GM23338 (cell line): ENCODE data around the gene C2orf49. TPM values are rescaled to one million over a fixed set of nuclear protein-coding genes. Genes with fewer than 3 reads are reported as not detected.

Experiments used
- ATAC-seq: fragments of 200-7000 bp; cut with Tn5 transposase; 3 replicates; pipeline ENCODE4 v1.9.1; 2020
- DNase-seq: peaks from one replicate; pipeline ENCODE4 v3.0.0-alpha.2; 2015; ENCODE audit warnings: low spot score
- H2AFZ ChIP-seq: fragments of 200-600 bp; sonication (generic); 2 replicates; pipeline ENCODE4 v1.8.0; 2016; ENCODE audit warnings: antibody characterized with exemption, mild to moderate bottlenecking, moderate library complexity
- H3F3A ChIP-seq: fragments of 200-600 bp; sonication (generic); replicated peaks from 2 replicates; pipeline ENCODE4 v1.8.0; 2017; ENCODE audit warnings: antibody characterized with exemption, mixed run types, low read depth
- H3K27ac ChIP-seq: fragments of 200-600 bp; sonication (generic); 2 replicates; pipeline ENCODE4 v1.6.1; 2016; ENCODE audit warnings: low read depth
- H3K27me3 ChIP-seq: fragments of 200-600 bp; sonication (generic); 2 replicates; pipeline ENCODE4 v1.8.0; 2016; ENCODE audit warnings: mild to moderate bottlenecking, mixed run types, moderate library complexity; ENCODE audit not compliant: insufficient read depth
- H3K36me3 ChIP-seq: fragments of 200-600 bp; sonication (generic); 2 replicates; pipeline ENCODE4 v1.8.0; 2016; ENCODE audit warnings: mild to moderate bottlenecking; ENCODE audit not compliant: insufficient read depth
- H3K4me1 ChIP-seq: fragments of 200-600 bp; sonication (generic); 2 replicates; pipeline ENCODE4 v1.8.0; 2016; ENCODE audit warnings: mild to moderate bottlenecking, moderate library complexity; ENCODE audit not compliant: insufficient read depth
- H3K4me2 ChIP-seq: fragments of 200-600 bp; sonication (generic); 2 replicates; pipeline ENCODE4 v1.7.1; 2017; ENCODE audit warnings: mixed run types
- H3K4me3 ChIP-seq: fragments of 200-600 bp; sonication (generic); 2 replicates; pipeline ENCODE4 v1.6.1; 2016; ENCODE audit warnings: mixed run types
- H3K79me2 ChIP-seq: fragments of 200-600 bp; sonication (generic); replicated peaks from 2 replicates; pipeline ENCODE4 v1.8.0; 2017; ENCODE audit warnings: mild to moderate bottlenecking; ENCODE audit not compliant: insufficient read depth
- H3K9me2 ChIP-seq: fragments of 200-600 bp; sonication (generic); 2 replicates; pipeline ENCODE4 v1.8.0; 2017; ENCODE audit not compliant: insufficient read depth
- H4K20me1 ChIP-seq: fragments of 200-600 bp; sonication (generic); replicated peaks from 2 replicates; pipeline ENCODE4 v1.8.0; 2017; ENCODE audit warnings: mild to moderate bottlenecking; ENCODE audit not compliant: insufficient read depth
- H3K27ac Mint-ChIP-seq: 2 replicates; pipeline ENCODE4 v1.8.0; 2020; ENCODE audit warnings: inconsistent platforms, mild to moderate bottlenecking, moderate library complexity, mixed read lengths
- H3K27me3 Mint-ChIP-seq: 3 replicates; pipeline ENCODE4 v1.8.0; 2022; ENCODE audit warnings: low read depth, mild to moderate bottlenecking, moderate library complexity, mixed read lengths, inconsistent platforms; ENCODE audit not compliant: insufficient read depth, poor library complexity
- H3K36me3 Mint-ChIP-seq: 3 replicates; pipeline ENCODE4 v1.8.0; 2021; ENCODE audit warnings: low read depth, mild to moderate bottlenecking, inconsistent platforms, moderate library complexity, mixed read lengths
- H3K4me1 Mint-ChIP-seq: 3 replicates; pipeline ENCODE4 v1.8.0; 2020; ENCODE audit warnings: mild to moderate bottlenecking, inconsistent platforms, mixed read lengths
- H3K4me3 Mint-ChIP-seq: 3 replicates; pipeline ENCODE4 v1.8.0; 2021; ENCODE audit warnings: moderate library complexity, mild to moderate bottlenecking, inconsistent platforms, mixed read lengths
- H3K9me3 Mint-ChIP-seq: 3 replicates; pipeline ENCODE4 v1.8.0; 2020; ENCODE audit warnings: moderate library complexity, mild to moderate bottlenecking, inconsistent platforms, mixed read lengths
- CREB1 ChIP-seq: fragments of 250-450 bp; sonication (Bioruptor Pico); IDR thresholded peaks from 2 replicates; pipeline ENCODE4 v1.5.0; 2020; ENCODE audit warnings: low read depth, mild to moderate bottlenecking, moderate library complexity
- CTCF ChIP-seq, 2 experiments: fragments of 200-600 bp in 1 of 2; sonication (generic) in 1 of 2; conservative IDR thresholded peaks; 2 replicates each; pipeline versions ENCODE4 v1.5.1 to v1.6.1; 2016 to 2017; ENCODE audit warnings: antibody characterized with exemption in 2 of 2, low read depth in 2 of 2, mild to moderate bottlenecking in 2 of 2, moderate library complexity in 1 of 2
- ETS1 ChIP-seq: IDR thresholded peaks from 2 replicates; pipeline ENCODE4 v1.6.1; 2016; ENCODE audit warnings: antibody characterized with exemption
- EZH2 ChIP-seq: fragments of 200-600 bp; sonication (generic); IDR thresholded peaks from one replicate; pipeline ENCODE4 v1.8.0; 2017; ENCODE audit warnings: antibody characterized with exemption, mild to moderate bottlenecking, low read depth; ENCODE audit not compliant: unreplicated experiment
- EZH2phosphoT487 ChIP-seq: fragments of 200-600 bp; sonication (generic); IDR thresholded peaks from one replicate; pipeline ENCODE4 v1.8.1; 2018; ENCODE audit warnings: antibody characterized with exemption; ENCODE audit not compliant: unreplicated experiment
- JUNB ChIP-seq: IDR thresholded peaks from one replicate; pipeline ENCODE4 v1.6.1; 2016; ENCODE audit warnings: antibody characterized with exemption; ENCODE audit not compliant: unreplicated experiment
- NANOG ChIP-seq: IDR thresholded peaks from 2 replicates; pipeline ENCODE4 v1.6.1; 2016; ENCODE audit warnings: antibody characterized with exemption, borderline replicate concordance
- REST ChIP-seq: IDR thresholded peaks from one replicate; pipeline ENCODE4 v1.6.1; 2018; ENCODE audit warnings: antibody characterized with exemption; ENCODE audit not compliant: unreplicated experiment
- STAT1 ChIP-seq: IDR thresholded peaks from one replicate; pipeline ENCODE4 v1.6.1; 2016; ENCODE audit warnings: antibody characterized with exemption; ENCODE audit not compliant: unreplicated experiment
- ZNF114 ChIP-seq: fragments of 250-450 bp; sonication (Bioruptor Pico); IDR thresholded peaks from 2 replicates; pipeline ENCODE4 v1.5.0; 2020; ENCODE audit warnings: mild to moderate bottlenecking, moderate library complexity
- ZNF331 ChIP-seq: fragments of 250-450 bp; sonication (Bioruptor Pico); IDR thresholded peaks from 2 replicates; pipeline ENCODE4 v1.5.0; 2020; ENCODE audit warnings: low read depth, mild to moderate bottlenecking, moderate library complexity
- ZNF462 ChIP-seq: fragments of 250-450 bp; sonication (Bioruptor Pico); IDR thresholded peaks from 2 replicates; pipeline ENCODE4 v1.5.0; 2020; ENCODE audit warnings: mild to moderate bottlenecking, moderate library complexity
- polyA plus RNA-seq: library from polyadenylated mRNA; unstranded; fragments of >200 nt; fragmentation: Nextera tagmentation; extraction: Ambion mirVana; gene quantifications from 2 replicates; pipeline ENCODE4 v1.2.1, GENCODE V29; 2016
- total RNA-seq: library from RNA; depleted of rRNA; stranded (reverse); fragments of >200 nt; shearing (Covaris generic); gene quantifications from 2 replicates; pipeline ENCODE4 v1.2.3, GENCODE V29; 2014

The C2orf49 gene
- total and polyA plus RNA-seq, 2 experiments from 2014 or later: 19.6 to 33.8 TPM

GRCh38 chr2:105294046-105294445, 43.3 kb upstream of the C2orf49 start:
- no peaks in the 10 kb centered on the region for H3K9me2 ChIP-seq
- ATAC-seq: no peak
- no peak overlapping the region for H3K27ac ChIP-seq
- no peaks in the 10 kb centered on the region for H3K27me3 ChIP-seq
- Mint-ChIP-seq H3K27me3 (peaks cover 4% of the 10 kb centered on the region), H3K36me3 (peaks cover 48% of the 10 kb centered on the region), H3K4me1 (peaks cover 2% of the 10 kb centered on the region; the same call in 1 of the 3 replicates), H3K9me3 (no peaks in the 10 kb centered on the region), H3K27ac (no peak overlapping the region), H3K4me3 (no peak overlapping the region)
- no peak overlapping the region for H3K4me2 ChIP-seq
- H3K4me1 ChIP-seq: no peaks in the 10 kb centered on the region
- no peak for DNase-seq
- no peak overlapping the region for H3K4me3 ChIP-seq
- no peaks in the 10 kb centered on the region for H3K79me2 ChIP-seq
- peaks cover 20% of the 10 kb centered on the region for H3K36me3 ChIP-seq
- no peak overlapping the region for H2AFZ ChIP-seq
- TF ChIP-seq EZH2phosphoT487 (no peak), STAT1 (no peak), ZNF331 (CRISPR knock-in tag) (no peak), JUNB (no peak), CTCF (conservative IDR thresholded peaks at IDR 0.05; ENCODE audit: low read depth in 2 of 2) (no peak), ETS1 (no peak), NANOG (no peak), EZH2 (no peak), CREB1 (CRISPR knock-in tag) (no peak), ZNF114 (no peak), REST (no peak), ZNF462 (CRISPR knock-in tag) (no peak)
- no peaks in the 10 kb centered on the region for H3F3A ChIP-seq
- peaks cover 9% of the 10 kb centered on the region; the same call in 1 of the 2 replicates for H4K20me1 ChIP-seq
